Panc1 (cell line): ENCODE data around the gene STAP2.

Source experiments
- CTCF ChIP-seq: fragments of 450-650 bp; IDR thresholded peaks from 2 replicates; pipeline ENCODE4 v1.5.1; 2017; ENCODE audit warnings: mild to moderate bottlenecking
- POLR2AphosphoS5 ChIP-seq: IDR thresholded peaks from 2 replicates; pipeline ENCODE4 v1.6.1; 2012; ENCODE audit warnings: mild to moderate bottlenecking, low read depth, low read length, moderate library complexity
- REST ChIP-seq, 2 experiments: IDR thresholded peaks; 2 replicates each; pipeline ENCODE4 v1.6.1; 2011 to 2012; ENCODE audit warnings: low read depth in 2 of 2, control low read depth in 1 of 2, low read length in 1 of 2, mild to moderate bottlenecking in 1 of 2, moderate library complexity in 1 of 2; ENCODE audit not compliant: insufficient read depth in 1 of 2
- SIN3A ChIP-seq: IDR thresholded peaks from 2 replicates; pipeline ENCODE4 v1.6.1; 2012; ENCODE audit warnings: low read depth, mild to moderate bottlenecking, low read length, moderate library complexity, borderline replicate concordance; ENCODE audit not compliant: insufficient read depth

- TF ChIP-seq REST (IDR thresholded peaks at IDR 0.05; ENCODE audit: insufficient read depth in 1 of 2, low read depth in 2 of 2, low read length in 1 of 2) (no peak), POLR2AphosphoS5 (no peak), CTCF (no peak), SIN3A (no peak)
Observed at GRCh38 chr19:4337906-4338440, 654 bp downstream of the STAP2 start.
